ENCODE data around the gene C11orf65. TPM values are rescaled to one million over a fixed set of nuclear protein-coding genes. Genes with fewer than 3 reads are reported as not detected.

C11orf65 gene
- total and polyA plus RNA-seq, 2 donors (not counting 1 experiment from before 2014, with no cell fraction given), result 0.25 to 1.4 TPM

GRCh38 chr11:108394744-108395284 lies 72.5 kb downstream of the C11orf65 start:
- no peak overlapping the region for H3K27ac ChIP-seq (ENCODE audit: low read length in 2 of 2)
- DNase-seq (no peak), ATAC-seq (ENCODE audit: low read depth) (no peak)
- no peaks in the 10 kb centered on the region for H3K4me1 ChIP-seq (ENCODE audit: control insufficient read depth in 2 of 2, insufficient read depth in 2 of 2, low read length in 2 of 2)
- H3K27me3 ChIP-seq (replicated peaks in 1 of 4; ENCODE audit: control extremely low read depth in 1 of 4, control insufficient read depth in 3 of 4, insufficient read depth in 4 of 4, low read length in 3 of 4), result no peaks in the 10 kb centered on the region
- no peak overlapping the region for H2AFZ ChIP-seq (ENCODE audit: insufficient read depth, low read depth, low read length, poor library complexity, severe bottlenecking)
- no peak overlapping the region for H3K9ac ChIP-seq (ENCODE audit: low read length)
- H3K9me3 Mint-ChIP-seq (ENCODE audit: insufficient read depth), result no peaks in the 10 kb centered on the region
- intact Hi-C loops (cut with micrococcal nuclease), result no loop called here
- ChIA-PET CTCF (no interaction called here), POLR2A (no interaction called here)
- no peak overlapping the region for H3K4me3 ChIP-seq (ENCODE audit: control extremely low read depth in 1 of 5, extremely low read depth in 1 of 5, insufficient read depth in 1 of 5, low read depth in 2 of 5, low read length in 4 of 5)
- WGBS (ENCODE audit: insufficient coverage), result no CpG with 5 or more reads among the region's 4 CpGs
- H3K79me2 ChIP-seq (ENCODE audit: control insufficient read depth, insufficient read depth, low read length), result no peaks in the 10 kb centered on the region
- no peaks in the 10 kb centered on the region for H3K36me3 ChIP-seq (replicated peaks in 1 of 2; ENCODE audit: control extremely low read depth in 1 of 2, control insufficient read depth in 1 of 2, extremely low read depth in 1 of 2, insufficient read depth in 2 of 2, low read length in 1 of 2)
- no peak overlapping the region for H3K4me2 ChIP-seq (replicated peaks; ENCODE audit: low read depth, low read length, poor library complexity, severe bottlenecking)
- no peaks in the 10 kb centered on the region for H3K27me3 Mint-ChIP-seq
- H3K27ac Mint-ChIP-seq, result no peak overlapping the region
- no peaks in the 10 kb centered on the region for H3K9me3 ChIP-seq (ENCODE audit: control extremely low read depth in 1 of 3, control insufficient read depth in 2 of 3, insufficient read depth in 1 of 3, low read length in 2 of 3)
- H4K20me1 ChIP-seq (ENCODE audit: control insufficient read depth, insufficient read depth, low read length, poor library complexity, severe bottlenecking), result no peaks in the 10 kb centered on the region
- no peak overlapping the region for H3K4me3 Mint-ChIP-seq
- TF ChIP-seq EZH2 (IDR thresholded peaks at IDR 0.05; ENCODE audit: borderline replicate concordance, insufficient read depth, low read depth, low read length, poor library complexity, severe bottlenecking) (no peak), CTCF (IDR thresholded peaks at IDR 0.05) (no peak)
- no peaks in the 10 kb centered on the region for H3K4me1 Mint-ChIP-seq

GRCh38 chr11:108393046-108393445 lies 74.3 kb downstream of the C11orf65 start:
- WGBS (ENCODE audit: insufficient coverage), result no CpG with 5 or more reads among the region's 1 CpG
- Mint-ChIP-seq H3K4me1 (no peaks in the 10 kb centered on the region), H3K4me3 (no peak overlapping the region), H3K27me3 (no peaks in the 10 kb centered on the region), H3K27ac (no peak overlapping the region), H3K9me3 (ENCODE audit: insufficient read depth) (no peaks in the 10 kb centered on the region)
- H3K4me1 ChIP-seq (ENCODE audit: control insufficient read depth in 2 of 2, insufficient read depth in 2 of 2, low read length in 2 of 2), result no peaks in the 10 kb centered on the region
- no peak for TF ChIP-seq EZH2 (IDR thresholded peaks at IDR 0.05; ENCODE audit: borderline replicate concordance, insufficient read depth, low read depth, low read length, poor library complexity, severe bottlenecking)
- TF ChIP-seq CTCF (IDR thresholded peaks at IDR 0.05), result no peak
- intact Hi-C loops (cut with micrococcal nuclease), result no loop called here
- H3K4me2 ChIP-seq (replicated peaks; ENCODE audit: low read depth, low read length, poor library complexity, severe bottlenecking), result no peak overlapping the region
- no peak overlapping the region for H2AFZ ChIP-seq (ENCODE audit: insufficient read depth, low read depth, low read length, poor library complexity, severe bottlenecking)
- H3K36me3 ChIP-seq (replicated peaks in 1 of 2; ENCODE audit: control extremely low read depth in 1 of 2, control insufficient read depth in 1 of 2, extremely low read depth in 1 of 2, insufficient read depth in 2 of 2, low read length in 1 of 2), result no peaks in the 10 kb centered on the region
- no peak overlapping the region for H3K9ac ChIP-seq (ENCODE audit: low read length)
- H3K9me3 ChIP-seq (ENCODE audit: control extremely low read depth in 1 of 3, control insufficient read depth in 2 of 3, insufficient read depth in 1 of 3, low read length in 2 of 3), result no peaks in the 10 kb centered on the region
- CTCF ChIA-PET, result no interaction called here
- H3K79me2 ChIP-seq (ENCODE audit: control insufficient read depth, insufficient read depth, low read length), result no peaks in the 10 kb centered on the region
- no peak for ATAC-seq (ENCODE audit: low read depth)
- DNase-seq, result no peak
- no peak overlapping the region for H3K27ac ChIP-seq (ENCODE audit: low read length in 2 of 2)
- H3K27me3 ChIP-seq (replicated peaks in 1 of 4; ENCODE audit: control extremely low read depth in 1 of 4, control insufficient read depth in 3 of 4, insufficient read depth in 4 of 4, low read length in 3 of 4), result no peaks in the 10 kb centered on the region
- H3K4me3 ChIP-seq (ENCODE audit: control extremely low read depth in 1 of 5, extremely low read depth in 1 of 5, insufficient read depth in 1 of 5, low read depth in 2 of 5, low read length in 4 of 5), result no peak overlapping the region
- no peaks in the 10 kb centered on the region for H4K20me1 ChIP-seq (ENCODE audit: control insufficient read depth, insufficient read depth, low read length, poor library complexity, severe bottlenecking)
- POLR2A ChIA-PET, result no interaction called here
